Measurements from ENCODE around the gene ADAMTS5. TPM values are rescaled to one million over a fixed set of nuclear protein-coding genes. Genes with fewer than 3 reads are reported as not detected.

ADAMTS5 gene
- total and polyA plus RNA-seq, 2 donors from 2014 or later = 1.7 to 10.6 TPM

- DNase-seq = no peak
- Histone ChIP-seq H3K4me3 (ENCODE audit: low read length in 3 of 3) (no peak overlapping the region), H3K9ac (ENCODE audit: low read length in 3 of 3) (no peak overlapping the region), H3K9me3 (ENCODE audit: control insufficient read depth in 2 of 3, insufficient read depth in 1 of 3, low read length in 3 of 3) (no peaks in the 10 kb centered on the region), H3K36me3 (ENCODE audit: control insufficient read depth in 2 of 3, insufficient read depth in 3 of 3, low read length in 3 of 3) (no peaks in the 10 kb centered on the region), H3K27me3 (ENCODE audit: control insufficient read depth, insufficient read depth, low read length) (no peaks in the 10 kb centered on the region), H3K27ac (ENCODE audit: low read depth in 2 of 2, low read length in 2 of 2) (no peak overlapping the region), H3K4me1 (ENCODE audit: control insufficient read depth in 2 of 3, insufficient read depth in 2 of 3, low read depth in 1 of 3, low read length in 3 of 3) (no peaks in the 10 kb centered on the region)
- FAIRE-seq = no peak
- no peak for TF ChIP-seq CTCF (IDR thresholded peaks at IDR 0.05; ENCODE audit: borderline replicate concordance, extremely low read depth, insufficient read depth)
- intact Hi-C loops (cut with DNase I) = no loop called here
These were observed 48.4 kb downstream of the ADAMTS5 start for GRCh38 chr21:26918323-26919079.

- Histone ChIP-seq H3K27me3 (ENCODE audit: control insufficient read depth, insufficient read depth, low read length) (no peaks in the 10 kb centered on the region), H3K4me1 (ENCODE audit: control insufficient read depth in 2 of 3, insufficient read depth in 2 of 3, low read depth in 1 of 3, low read length in 3 of 3) (no peaks in the 10 kb centered on the region), H3K36me3 (ENCODE audit: control insufficient read depth in 2 of 3, insufficient read depth in 3 of 3, low read length in 3 of 3) (no peaks in the 10 kb centered on the region), H3K9me3 (ENCODE audit: control insufficient read depth in 2 of 3, insufficient read depth in 1 of 3, low read length in 3 of 3) (no peaks in the 10 kb centered on the region), H3K4me3 (ENCODE audit: low read length in 3 of 3) (no peak overlapping the region), H3K27ac (ENCODE audit: low read depth in 2 of 2, low read length in 2 of 2) (no peak overlapping the region), H3K9ac (ENCODE audit: low read length in 3 of 3) (no peak overlapping the region)
- no peak for FAIRE-seq
- intact Hi-C loops (cut with DNase I) = no loop called here
- DNase-seq = no peak
- TF ChIP-seq CTCF (IDR thresholded peaks at IDR 0.05; ENCODE audit: borderline replicate concordance, extremely low read depth, insufficient read depth) = no peak
These were observed 50.1 kb downstream of the ADAMTS5 start for GRCh38 chr21:26916799-26917198.

- Histone ChIP-seq H3K4me1 (ENCODE audit: control insufficient read depth in 2 of 3, insufficient read depth in 2 of 3, low read depth in 1 of 3, low read length in 3 of 3) (no peaks in the 10 kb centered on the region), H3K9ac (ENCODE audit: low read length in 3 of 3) (no peak overlapping the region), H3K9me3 (ENCODE audit: control insufficient read depth in 2 of 3, insufficient read depth in 1 of 3, low read length in 3 of 3) (no peaks in the 10 kb centered on the region), H3K36me3 (ENCODE audit: control insufficient read depth in 2 of 3, insufficient read depth in 3 of 3, low read length in 3 of 3) (no peaks in the 10 kb centered on the region), H3K27me3 (ENCODE audit: control insufficient read depth, insufficient read depth, low read length) (no peaks in the 10 kb centered on the region), H3K4me3 (ENCODE audit: low read length in 3 of 3) (no peak overlapping the region), H3K27ac (ENCODE audit: low read depth in 2 of 2, low read length in 2 of 2) (no peak overlapping the region)
- intact Hi-C loops (cut with DNase I) = no loop called here
- FAIRE-seq = no peak
- TF ChIP-seq CTCF (IDR thresholded peaks at IDR 0.05; ENCODE audit: borderline replicate concordance, extremely low read depth, insufficient read depth) = no peak
- no peak for DNase-seq
These were observed 52.3 kb downstream of the ADAMTS5 start for GRCh38 chr21:26914557-26914956.
